Hematopoietic multipotent progenitor cell treated with erythropoietin and hydrocortisone succinate and interleukin-3 and kit ligand, for 15 days (in vitro differentiated cells): ENCODE measurements around the gene CIC.
"Not testable (repeated sequence)": the region's sequence is repeated elsewhere in the genome, so short reads cannot be mapped to it uniquely, and the experiment has no call there.

Source experiments
- DNase-seq: peaks from one replicate; pipeline ENCODE4 v3.0.0-alpha.2; 2015; ENCODE audit warnings: low spot score

CIC gene

DNA sequence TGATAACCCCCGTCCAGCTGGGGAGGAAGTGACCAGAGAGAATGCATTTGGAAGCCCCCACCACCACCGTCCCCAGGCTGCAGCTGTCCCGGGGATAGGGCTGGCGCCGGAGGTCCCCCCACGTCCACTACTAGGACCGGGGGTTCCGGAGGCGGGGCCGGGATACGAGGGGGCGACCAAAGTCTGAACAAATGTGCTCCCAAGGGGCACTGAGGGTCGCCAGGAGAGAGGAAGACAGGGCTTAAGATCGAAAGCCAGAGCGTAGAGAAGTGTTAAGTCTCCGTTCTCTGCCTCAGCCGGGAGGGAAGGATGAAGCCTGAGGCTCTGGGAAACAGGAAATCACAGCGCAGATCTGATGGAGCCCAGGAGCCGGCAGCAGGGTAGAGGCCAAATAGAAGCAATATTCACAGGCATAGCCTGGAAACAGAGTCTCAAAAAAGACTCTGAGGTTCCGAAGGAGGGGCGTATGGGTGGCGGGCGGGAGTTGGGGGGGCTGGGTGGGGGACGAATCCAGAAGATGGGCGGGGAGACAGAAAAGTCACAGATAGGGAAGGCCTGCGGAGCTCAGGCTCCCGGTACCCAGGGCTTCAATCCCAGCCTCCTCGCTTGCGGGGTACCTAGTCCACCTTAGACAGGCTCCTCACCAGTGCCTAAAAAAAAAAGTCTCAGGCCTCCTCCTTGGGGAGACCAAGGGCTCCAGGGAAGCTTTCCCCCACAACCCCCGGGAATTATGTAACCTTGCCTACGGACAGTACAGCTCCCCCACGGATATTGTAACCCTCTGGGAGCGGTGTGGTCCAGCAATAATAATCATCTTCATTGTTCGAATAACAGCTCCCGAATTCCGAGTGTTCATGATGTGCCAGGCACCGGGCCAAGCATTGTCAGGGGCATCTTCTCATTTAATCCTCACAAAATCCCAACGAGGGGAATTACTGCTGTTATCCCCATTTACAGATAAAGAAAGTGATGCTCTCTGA is 13.0 kb upstream of the CIC start:
- DNase-seq, result no peak

DNA sequence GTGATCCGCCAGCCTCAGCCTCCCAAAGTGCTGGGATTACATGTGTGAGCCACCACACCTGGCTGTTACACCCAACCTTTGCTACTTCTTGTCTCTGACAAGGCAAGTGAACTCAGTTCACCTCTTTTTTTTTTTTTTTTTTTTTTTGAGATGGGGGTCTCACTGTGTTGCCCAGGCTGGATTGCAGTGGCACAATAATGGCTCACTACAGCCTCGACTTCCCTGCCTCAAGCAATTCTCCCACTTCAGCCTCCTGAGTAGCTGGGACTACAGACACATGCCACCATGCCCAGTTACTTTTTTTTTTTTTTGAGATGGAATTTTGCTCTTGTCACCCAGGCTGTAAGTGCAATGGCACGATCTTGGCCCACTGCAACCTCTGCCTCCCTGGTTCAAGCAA is 11.2 kb upstream of the CIC start:
- DNase-seq, result not testable (repeated sequence)

DNA sequence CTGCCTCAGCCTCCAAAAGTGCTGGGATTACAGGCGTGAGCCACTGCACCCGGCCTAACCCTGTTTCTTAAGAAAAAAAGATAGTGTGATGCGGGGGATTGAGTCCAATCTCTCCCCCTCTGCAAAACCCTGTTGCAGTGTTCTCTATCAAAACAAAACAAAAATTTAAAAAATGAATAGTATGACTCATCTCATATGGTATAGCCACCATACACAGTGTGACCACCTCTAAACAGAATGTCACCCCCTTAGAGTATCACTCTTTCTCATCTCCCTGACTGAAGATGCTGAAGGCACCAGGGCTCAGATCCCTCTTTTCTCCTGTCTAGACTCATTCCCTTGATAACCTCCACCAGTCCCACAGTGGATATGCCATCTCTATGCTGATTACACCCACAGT is 7.3 kb upstream of the CIC start:
- DNase-seq, result no peak

DNA sequence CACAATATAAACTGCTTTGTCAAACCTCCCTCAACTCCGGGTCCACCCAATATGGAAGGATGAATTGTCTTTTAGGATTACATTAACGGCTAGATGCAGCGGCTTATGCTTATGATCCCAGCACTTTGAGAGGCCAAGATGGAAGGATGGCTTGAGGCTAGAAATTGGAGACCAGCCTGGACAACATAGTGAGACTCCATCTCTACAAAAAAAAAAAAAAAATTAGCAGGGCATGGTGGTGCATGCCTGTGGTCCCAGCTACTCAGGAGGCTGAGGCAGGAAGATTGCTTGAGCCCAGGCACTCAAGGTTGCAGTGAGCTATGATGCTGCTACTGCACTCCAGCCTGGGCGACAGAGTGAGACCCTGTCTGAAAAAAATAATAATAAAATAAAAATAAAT is 2.9 kb upstream of the CIC start:
- not testable (repeated sequence) for DNase-seq

DNA sequence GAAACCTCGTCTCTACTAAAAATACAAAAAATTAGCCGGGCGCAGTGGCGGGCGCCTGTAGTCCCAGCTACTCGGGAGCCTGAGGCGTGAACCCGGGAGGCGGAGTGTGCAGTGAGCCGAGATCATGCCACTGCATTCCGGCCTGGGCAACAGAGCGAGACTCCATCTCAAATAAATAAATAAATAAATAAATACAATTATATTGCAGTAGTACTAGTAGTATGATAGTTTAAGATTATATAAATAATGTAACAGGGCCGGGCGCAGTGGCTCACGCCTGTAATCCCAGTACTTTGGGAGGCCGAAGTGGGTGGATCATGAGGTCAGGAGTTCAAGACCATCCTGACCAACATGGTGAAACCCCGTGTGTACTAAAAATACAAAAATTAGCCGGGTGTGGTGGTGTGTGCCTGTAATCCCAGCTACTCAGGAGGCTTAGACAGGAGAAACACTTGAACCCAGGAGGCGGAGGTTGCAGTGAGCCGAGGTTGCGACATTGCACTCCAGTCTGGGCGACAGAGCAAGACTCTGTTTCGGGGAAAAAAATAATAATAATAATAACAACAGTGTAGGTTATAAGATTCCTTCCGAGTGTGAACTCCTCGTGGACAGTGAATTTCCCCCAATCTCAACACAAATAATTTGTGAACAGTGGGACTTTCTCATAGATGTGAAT is 2.0 kb upstream of the CIC start:
- not testable (repeated sequence) for DNase-seq

DNA sequence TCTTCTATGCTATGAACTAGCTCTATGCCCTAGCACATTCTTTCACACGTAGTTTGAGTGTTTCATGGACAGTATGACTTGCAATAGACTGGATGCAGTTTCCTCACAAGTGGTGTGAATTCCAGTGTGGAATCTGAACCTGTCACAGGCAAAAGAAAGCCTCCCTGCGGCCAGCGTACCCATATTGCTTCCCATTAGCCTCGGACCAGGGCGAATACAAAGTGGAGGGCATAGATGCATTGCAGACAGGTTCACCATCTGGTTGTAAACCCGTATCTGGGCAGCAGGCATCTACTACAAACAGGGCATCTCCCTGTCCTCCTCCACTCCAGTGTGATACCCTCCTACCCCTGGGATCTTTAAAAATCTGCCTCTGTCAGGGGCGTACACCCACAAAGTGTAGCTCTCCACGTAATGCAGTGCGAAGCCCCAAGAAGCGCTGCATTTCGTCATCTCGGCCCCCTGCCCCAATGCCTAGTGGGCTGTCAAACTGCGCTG is 1.4 kb upstream of the CIC start:
- DNase-seq, result no peak

DNA sequence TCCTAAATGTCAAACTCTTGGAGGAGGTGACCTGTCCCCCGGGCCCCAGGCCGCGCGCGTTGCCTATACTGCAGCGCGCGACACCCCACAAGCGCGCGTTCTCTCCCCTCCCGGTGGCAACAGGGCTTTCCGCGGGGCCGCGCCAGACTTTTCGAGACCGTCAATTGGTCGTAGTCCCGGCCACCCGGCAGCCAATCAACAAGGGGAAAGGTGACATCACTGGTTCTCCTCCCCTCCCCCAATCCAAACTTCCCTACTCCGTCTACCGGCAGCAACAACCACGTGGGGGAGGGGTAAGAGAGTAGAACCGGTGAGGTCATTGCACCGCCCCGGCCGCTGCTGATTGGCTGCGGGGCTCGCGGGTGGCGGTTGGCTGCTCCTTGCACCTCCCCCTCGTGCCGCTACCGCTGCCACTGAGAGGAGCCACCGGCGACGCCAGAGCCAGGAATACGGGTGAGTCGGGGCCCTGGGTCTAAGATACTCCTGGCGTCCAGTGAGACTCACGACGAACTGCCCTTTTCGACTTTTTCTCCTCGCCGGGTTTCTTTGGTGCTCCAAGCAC is 829 bp upstream of the CIC start:
- peak; percentile 100 for DNase-seq

DNA sequence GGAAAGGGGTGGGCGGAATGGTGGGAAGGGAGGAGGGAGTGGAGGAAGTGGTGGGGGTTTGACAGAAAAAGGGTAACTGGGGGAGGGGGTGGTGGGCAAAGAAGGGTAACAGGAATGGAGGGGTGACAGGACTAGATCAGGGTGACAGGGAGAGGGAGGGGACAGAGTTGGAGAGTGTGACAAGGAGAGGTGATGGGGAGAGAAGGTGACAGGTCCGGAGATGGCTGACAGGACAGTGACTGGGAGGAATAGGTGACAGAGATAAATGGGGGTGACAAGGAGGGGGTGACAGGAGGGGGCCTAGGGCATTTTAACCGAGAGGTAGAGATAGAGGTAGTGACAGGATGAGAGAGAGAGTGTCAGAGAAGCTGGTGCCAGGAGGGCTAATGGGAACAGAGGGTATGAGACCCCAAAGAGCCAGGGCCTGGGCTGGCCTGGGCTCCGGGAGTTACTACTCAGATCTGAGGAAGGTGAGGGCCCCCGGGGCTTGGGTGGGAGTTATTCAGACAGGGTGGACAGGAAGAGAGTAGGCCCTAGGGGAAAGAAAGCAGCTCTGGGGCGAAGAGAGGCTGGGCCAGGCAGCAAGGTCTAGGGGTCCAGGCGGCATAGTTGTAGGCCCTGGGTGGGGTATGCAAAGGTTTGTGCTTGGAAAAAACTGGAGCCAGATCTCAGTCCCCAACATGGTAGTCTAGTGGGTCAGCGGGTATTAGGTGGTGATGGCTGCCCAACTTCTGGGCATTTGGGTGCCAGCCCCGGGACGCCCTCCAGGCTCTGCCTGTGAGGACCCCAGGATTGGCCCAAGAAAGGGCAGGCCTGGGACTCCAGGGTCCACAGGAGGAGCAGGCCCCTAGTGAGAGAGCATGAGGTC is 660 bp downstream of the CIC start:
- DNase-seq, result peak; percentile 36

DNA sequence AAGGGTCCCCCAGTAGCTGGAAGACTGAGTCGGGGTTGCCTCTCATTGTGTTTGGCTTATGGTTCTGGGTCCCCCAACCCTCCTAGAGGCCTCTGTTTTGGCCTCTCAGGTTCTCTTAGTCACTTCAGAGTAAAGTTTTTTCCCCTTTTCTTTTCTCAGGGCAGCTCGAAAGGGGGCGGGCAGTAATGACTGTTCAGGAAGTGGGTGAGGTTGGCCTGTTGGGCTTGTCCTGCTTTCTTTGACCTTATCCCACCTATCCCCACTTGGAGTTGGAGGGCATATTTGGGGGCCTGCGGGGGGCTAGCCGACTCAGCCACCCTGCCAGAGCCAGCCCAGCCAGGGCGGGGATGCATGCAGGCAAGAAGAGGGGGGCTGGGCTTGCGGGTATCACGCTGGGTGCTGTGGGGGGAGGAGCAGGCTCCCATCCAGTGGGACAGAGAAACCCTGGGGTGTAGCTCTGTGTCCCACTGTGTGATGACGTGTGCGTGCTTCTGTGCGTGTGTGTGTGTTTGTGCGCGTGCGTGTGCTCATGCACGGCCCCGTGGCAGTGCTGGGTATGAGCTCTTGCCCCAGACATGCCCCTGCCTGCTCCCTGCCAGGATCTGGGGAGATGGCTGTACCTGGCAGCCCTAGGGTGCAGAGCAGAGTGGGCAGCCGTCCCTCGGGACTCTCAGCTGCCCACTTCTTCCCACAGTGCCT is 1.4 kb downstream of the CIC start:
- DNase-seq, result peak; percentile 64

DNA sequence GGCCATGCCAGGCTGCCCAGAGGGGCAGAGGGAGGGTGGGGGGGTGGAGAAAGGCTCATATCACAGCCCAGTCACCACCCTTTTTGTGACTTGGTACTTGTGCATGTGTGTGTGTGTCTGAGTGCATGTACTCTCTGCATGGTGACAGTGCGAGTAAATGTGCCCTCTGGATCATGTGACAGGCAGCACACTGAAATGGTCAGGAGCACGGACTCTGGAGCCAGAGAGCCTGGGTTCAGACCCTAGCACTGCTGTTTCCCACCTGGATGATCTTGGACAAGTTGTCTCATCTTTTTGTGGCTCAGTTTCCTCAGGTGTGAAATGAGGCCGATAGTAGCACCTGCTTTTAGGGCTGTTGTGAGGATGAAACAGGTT is 2.0 kb downstream of the CIC start:
- DNase-seq, result no peak

DNA sequence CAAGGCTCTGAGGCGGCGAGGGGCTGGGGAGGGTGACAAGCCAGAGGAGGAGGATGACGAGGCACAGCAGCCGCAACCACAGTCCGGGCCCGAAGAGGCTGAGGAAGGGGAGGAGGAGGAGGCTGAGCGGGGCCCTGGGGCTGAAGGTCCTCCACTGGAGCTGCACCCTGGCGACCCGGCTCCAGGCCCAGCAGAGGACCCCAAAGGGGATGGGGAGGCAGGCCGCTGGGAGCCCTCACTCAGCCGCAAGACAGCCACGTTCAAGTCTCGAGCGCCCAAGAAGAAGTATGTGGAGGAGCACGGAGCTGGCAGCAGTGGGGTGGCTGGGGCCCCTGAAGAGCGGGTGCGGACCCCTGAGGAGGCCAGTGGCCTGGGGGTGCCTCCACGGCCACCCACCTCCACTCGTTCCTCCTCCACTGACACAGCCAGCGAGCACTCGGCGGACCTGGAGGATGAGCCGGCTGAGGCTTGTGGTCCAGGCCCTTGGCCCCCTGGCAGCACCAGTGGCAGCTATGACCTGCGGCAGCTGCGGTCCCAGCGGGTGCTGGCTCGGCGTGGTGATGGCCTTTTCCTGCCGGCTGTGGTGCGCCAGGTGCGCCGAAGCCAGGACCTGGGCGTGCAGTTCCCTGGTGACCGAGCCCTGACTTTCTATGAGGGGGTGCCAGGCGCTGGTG is 2.9 kb downstream of the CIC start:
- no peak for DNase-seq

DNA sequence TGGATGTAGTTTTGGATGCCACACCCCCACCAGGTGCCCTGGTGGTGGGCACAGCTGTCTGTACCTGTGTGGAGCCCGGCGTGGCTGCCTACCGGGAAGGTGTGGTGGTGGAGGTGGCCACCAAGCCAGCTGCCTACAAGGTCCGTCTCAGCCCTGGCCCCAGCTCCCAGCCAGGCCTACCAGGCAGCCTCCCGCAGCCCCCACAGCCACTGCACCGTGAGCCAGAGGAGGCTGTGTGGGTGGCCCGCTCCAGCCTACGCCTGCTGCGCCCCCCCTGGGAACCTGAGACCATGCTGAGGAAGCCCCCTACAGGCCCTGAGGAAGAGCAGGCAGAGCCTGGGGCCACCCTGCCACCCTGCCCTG is 3.5 kb downstream of the CIC start:
- no peak for DNase-seq

DNA sequence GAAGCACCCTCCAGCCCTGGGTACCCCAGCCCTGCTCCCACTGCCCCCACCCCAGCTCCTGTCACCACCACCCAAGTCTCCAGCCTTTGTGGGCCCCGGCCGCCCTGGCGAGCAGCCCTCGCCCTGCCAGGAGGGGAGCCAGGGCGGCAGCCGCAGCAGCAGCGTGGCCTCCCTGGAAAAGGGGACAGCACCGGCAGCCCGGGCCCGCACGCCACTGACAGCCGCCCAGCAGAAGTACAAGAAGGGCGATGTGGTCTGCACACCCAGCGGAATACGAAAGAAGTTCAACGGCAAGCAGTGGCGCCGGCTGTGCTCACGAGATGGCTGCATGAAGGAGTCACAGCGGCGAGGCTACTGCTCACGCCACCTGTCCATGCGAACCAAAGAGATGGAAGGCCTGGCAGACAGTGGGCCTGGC is 3.9 kb downstream of the CIC start:
- no peak for DNase-seq

DNA sequence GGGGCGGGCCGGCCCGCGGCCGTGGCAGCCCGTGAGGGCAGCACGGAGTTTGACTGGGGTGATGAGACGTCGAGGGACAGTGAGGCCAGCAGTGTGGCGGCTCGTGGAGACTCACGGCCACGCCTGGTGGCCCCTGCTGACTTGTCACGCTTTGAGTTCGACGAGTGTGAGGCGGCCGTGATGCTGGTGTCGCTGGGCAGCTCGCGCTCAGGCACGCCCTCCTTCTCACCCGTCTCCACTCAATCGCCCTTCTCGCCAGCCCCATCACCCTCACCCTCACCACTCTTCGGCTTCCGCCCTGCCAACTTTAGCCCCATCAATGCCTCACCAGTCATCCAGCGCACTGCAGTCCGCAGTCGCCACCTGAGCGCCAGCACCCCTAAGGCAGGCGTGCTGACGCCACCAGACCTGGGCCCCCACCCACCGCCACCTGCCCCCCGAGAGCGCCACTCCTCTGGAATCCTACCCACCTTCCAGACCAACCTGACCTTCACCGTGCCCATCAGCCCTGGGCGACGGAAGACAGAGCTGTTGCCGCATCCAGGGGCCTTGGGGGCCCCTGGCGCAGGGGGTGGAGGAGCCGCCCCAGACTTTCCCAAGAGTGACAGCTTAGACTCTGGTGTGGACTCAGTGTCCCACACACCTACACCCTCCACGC is 4.5 kb downstream of the CIC start:
- no peak for DNase-seq

DNA sequence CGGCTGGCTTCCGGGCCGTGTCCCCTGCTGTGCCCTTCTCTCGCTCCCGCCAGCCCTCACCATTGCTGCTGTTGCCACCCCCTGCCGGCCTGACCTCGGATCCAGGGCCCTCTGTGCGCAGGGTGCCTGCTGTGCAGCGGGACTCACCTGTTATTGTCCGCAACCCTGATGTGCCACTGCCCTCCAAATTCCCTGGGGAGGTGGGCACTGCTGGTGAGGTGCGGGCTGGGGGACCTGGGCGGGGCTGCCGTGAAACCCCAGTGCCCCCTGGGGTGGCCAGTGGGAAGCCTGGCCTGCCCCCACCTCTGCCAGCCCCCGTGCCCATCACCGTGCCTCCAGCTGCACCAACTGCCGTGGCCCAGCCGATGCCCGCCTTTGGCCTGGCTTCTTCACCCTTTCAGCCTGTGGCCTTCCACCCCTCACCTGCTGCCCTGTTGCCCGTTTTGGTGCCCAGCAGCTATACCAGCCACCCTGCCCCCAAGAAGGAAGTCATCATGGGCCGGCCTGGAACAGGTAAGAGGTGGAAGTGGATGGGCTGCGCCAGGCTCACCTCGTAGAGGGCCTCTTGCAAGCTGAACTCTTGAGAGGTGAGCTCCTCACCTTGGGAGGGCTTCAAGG is 5.1 kb downstream of the CIC start:
- no peak for DNase-seq

DNA sequence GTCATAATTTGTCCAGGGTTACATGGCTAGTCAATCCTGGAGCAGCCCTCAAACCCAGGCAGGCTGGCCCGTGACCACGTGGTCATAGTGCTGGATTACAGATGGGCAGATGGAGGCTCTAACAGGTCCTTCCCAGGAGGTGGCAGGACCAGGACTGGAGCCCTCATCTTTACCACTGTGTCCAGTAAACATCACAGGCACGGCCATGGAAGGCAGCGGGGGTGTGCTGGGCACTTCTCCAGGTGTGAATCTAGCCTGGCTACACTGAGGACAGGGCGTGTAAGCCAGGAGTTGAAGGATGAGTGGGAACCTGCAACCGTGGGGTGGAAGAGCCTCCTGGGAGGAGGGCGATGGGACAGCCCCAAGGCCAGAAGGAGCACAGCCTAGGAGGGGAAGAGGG is 6.1 kb downstream of the CIC start:
- DNase-seq, result no peak

DNA sequence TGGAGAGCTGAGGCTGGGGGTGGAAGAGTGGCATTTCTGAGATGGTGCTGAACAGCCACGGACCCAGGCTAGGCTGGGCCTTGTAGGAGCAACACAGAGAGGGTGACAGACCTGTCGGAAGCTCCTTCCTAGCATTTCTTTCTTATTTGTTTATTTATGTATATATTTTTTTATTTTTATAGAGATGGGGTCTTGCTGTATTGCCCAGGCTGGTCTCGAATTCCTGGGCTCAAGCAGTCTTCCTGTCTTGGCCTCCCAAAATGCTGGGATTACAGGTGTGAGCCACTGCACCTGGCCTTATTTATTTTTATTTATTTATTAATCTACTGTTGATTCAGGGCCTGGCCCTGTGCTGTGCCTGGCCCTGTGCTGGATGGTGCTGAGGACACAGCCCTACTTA is 6.5 kb downstream of the CIC start:
- DNase-seq, result no peak

DNA sequence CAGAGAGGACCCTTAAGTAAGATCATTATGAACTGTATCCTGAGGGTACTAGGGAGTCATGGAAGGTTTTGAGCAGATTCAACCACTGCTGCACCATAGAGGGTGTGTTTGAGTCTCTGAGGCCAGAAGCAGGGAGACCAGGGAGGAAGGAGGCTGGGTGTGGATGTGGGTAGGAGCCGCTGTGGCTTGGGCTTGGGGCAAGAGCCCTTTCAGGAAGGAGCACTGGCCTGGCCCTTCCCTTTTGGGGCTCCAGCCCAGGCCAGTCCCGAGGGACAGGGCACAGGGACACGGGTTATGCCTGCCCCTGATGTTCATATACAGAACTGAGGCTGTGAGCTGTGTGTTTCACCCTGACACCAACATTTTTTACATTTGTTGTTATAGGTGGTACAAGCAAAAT is 7.2 kb downstream of the CIC start:
- no peak for DNase-seq

DNA sequence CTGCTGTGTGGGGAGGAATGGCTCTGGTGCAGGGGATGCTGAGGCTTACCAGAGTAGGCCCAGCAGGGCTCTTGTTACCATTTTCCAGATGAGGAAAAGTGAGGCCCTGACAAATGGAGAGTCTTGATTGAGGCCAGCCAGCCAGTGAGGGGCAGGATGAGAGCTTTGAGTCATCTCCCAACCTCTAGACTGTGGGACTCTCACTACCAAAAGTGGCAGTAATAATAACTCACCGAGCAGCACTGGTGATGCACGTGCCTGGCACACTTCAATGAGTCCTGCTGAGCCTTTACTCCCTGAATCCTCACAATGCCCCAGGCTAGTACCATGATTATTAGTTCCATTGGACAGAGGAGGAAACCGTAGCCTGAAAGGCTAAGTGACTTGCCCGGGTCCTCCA is 7.8 kb downstream of the CIC start:
- no peak for DNase-seq
